ENCODE data around the gene MDM4.

Gene MDM4

GRCh38 chr1:204581759-204582158, 65.6 kb downstream of the MDM4 start:
- DNase-seq = no peak

DNA sequence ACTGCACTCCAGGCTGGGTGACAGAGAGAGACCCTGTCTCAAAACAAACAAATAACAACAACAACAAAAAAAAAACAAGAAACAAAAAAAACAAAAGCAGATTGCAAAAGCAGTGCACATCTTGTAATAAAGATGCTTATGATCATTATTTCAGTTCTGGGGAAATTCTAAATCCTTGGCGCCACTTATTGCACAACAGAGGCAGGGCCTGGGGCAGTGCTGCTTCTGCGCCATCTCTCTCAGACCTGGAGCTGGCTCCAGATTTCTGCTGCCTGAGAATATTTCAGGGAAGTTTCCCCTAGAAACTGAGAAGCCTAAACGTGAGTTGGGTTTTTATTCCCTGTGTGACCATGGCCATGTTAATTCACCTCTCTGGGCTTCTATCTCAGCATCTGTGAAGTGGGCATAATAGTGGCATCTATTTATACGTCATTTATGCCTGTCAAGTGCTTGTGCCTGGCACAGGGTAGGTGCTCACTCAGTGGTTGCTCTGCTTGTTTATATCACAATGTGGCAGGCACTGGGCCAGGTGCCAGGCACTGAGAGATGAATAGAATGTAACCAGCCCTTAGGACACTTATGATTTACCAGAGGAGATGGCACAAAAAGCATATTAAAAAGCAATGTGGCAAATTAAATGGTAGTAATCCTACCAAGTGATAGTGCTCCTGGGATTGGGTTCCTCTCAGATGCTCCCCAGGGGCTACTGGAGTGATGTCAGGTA, 67.9 kb downstream of the MDM4 start:
- DNase-seq = no peak

GRCh38 chr1:204584699-204585372, 68.6 kb downstream of the MDM4 start:
- DNase-seq = no peak

DNA sequence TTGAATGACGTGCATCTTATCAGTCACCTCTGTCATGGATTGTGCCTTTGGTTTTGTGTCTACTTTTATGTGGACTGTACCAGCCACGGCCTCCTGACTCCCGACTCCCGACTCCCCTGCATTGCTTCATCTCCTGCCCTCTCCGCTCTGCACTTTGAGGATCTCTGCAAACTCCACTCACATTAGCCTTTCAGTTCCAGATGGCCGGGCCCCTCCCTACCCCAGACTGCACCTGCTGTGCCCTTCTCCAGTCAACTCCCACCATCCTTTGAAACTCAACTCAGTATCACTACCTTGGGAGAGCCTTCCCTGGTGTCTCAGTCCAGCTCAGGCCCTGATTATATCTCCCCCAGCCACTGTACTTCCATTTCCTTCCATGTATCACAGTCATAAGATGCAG, 71.4 kb downstream of the MDM4 start:
- no peak for DNase-seq

GRCh38 chr1:204588826-204589225, 72.6 kb downstream of the MDM4 start:
- DNase-seq = no peak

DNA sequence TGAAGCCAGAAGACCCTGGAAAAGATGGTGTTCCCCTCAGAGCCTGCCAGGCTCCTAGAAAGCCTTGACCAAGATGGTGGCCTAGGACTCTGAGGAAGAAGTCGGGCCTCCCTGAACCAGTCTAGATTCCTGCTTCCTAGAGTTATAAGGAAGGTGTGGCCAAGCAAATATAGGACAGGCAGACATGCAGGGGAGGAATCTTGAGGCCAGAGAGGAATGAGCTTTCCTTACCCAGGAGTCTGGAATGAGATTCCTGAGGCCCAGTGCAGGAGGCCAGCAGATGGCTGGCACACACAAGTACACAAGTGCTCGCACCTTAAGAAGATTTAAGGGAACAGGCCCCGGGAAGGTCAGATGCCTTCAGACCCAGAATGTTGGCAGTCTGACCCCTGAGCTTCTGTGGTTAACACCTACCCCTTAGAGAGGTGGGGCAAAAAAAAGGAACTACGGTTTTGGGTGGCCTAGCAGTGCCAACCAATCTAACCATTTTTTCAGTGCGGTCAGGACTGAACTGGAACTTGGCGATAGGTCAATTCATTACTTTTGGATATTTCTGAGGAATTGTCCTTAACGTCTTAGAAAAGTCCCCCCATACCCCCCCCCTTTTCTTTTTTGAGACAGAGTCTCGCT, 73.3 kb downstream of the MDM4 start:
- no peak for DNase-seq

DNA sequence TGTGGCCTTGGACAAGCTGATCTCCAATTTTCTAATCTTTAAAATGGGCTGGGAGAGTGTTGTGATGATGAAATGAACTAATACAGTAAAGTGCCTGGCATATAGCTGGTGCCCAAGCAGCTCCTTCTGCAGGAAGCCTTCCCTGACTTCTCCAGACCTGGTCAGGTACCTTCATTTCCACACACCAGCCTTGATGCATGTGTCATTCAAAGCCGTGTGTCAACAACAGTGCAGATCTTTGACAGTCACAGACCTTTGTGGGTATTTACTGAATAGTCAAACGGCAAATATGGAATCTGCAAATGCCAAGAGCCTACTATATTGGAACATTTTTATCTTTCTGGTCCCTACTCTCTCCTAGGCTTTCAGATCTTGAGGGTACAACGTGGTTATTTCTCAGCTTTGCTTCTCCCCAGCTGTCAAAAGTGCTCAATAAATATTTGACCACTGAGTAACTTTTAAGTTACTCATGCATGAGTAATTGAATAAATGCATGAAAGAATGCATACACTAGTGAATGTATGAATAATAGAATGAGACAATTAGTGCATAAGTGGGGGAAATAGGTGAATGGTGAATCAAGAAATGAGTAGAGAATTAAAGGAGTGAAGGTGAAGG, 75.4 kb downstream of the MDM4 start:
- DNase-seq = no peak

GRCh38 chr1:204592246-204592948, 76.2 kb downstream of the MDM4 start:
- DNase-seq = no peak

DNA sequence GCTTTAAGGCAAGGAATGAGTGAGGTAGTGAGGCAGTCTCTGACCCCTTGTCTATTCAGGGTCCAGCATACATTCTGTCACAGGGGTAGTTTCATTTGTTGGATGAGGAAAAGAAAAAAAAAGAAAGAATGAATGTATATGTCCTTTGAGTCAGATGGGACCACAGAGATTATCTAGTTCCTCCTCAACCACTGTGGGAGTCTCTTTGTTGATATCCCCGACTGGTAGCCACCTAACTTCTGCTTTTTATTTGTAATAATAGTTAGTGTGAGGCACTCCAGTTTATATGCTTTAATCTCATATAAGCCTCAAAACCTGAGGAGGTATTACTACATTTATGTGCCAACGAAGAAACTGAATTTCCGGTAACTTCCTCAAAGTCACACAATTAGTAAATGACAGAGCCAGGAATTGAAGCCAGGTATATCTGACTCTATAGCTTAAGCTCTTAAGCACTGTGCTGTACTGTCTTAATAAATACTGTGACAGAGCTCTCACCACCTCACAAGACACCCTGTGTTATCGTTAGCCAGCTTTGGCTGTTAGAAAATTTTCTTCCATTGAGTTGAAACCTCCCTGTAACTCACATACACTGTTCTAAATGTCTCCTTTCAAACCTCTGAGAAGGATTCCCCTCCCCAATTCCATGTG, 82.2 kb downstream of the MDM4 start:
- DNase-seq = no peak

DNA sequence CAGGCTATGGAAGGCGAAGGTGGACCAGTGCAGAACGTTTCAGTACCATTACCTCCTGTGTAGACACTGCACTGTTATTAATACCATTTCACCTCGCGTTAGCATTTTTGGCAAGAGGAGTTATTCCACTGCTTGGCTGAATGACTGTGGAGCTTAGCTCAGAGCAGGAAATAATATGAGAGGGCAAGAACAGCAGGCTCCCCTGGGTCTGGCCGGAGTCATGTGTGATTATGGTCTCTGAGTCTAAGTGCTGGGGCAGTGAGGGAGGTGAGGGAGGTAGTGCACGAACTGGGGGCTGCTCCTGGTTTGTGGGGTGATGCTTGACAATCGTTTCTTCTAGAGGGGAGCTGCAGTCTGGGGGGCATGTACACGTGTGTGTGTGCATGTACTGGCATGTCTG, 82.9 kb downstream of the MDM4 start:
- no peak for DNase-seq

DNA sequence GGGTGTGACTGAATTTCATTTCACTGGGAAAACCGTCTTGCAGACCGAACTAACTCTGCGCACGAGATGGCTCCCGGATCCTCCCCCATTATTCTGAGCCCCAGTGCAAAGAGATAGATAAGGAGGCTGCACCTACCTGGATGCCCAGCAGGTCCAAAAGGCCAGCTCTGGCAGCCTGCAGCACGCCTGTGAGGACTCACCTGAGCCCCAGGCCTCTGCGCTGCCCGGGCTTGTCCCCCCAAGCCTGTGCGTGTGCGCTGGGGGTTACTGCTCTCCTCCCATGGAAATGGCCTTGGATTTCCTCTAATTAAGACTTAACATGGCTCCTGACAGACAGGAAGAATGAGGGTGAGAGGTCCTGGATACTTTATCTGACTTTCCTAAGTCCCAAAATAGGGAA, 83.4 kb downstream of the MDM4 start:
- no peak for DNase-seq

GRCh38 chr1:204600203-204600602, 84.0 kb downstream of the MDM4 start:
- no peak for DNase-seq

GRCh38 chr1:204600968-204601367, 84.8 kb downstream of the MDM4 start:
- DNase-seq = no peak

GRCh38 chr1:204602111-204602579, 85.9 kb downstream of the MDM4 start:
- no peak for DNase-seq

- no peak for DNase-seq
Observed at GRCh38 chr1:204602871-204603542, 86.8 kb downstream of the MDM4 start.

DNA sequence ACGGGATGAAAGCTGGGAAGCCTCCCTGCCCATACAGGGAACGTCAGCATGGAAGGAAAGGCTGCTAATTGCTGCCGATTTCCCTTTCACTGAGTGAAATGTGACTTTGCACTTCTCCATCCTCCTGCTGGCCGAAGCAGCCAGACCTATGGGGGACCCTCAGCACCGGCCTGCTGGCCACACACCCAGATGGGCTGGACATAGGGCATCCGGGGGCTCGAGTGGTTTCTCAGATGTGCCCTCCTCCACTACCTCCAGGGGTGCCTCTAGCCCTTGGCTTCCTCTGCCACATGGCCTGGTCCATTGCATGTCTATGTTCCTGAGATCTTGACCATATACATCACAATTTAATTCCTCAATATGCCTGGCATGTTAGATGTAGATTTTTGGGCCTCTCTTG, 89.6 kb downstream of the MDM4 start:
- DNase-seq = no peak
